Muscle of arm (tissue), 12 donors: ENCODE results near the gene MGAT5B. TPM values are rescaled to one million over a fixed set of nuclear protein-coding genes. Genes with fewer than 3 reads are reported as not detected.
"Not testable (repeated sequence)": the region's sequence is repeated elsewhere in the genome, so short reads cannot be mapped to it uniquely, and the experiment has no call there.

ENCODE experiments used
- DNase-seq: peaks from one replicate; pipeline ENCODE4 v3.0.0-alpha.2; 2013
- polyA plus RNA-seq, 12 donors: library from polyadenylated mRNA; unstranded; fragments of 120-200 nt; gene quantifications; one replicate each; pipeline ENCODE4 v1.2.1, GENCODE V29; 2013; ENCODE audit not compliant: insufficient read length in 12 of 12

MGAT5B gene
- polyA plus RNA-seq, 12 donors, result 0.48 to 1.5 (median 0.71) TPM; not detected in 2

DNA sequence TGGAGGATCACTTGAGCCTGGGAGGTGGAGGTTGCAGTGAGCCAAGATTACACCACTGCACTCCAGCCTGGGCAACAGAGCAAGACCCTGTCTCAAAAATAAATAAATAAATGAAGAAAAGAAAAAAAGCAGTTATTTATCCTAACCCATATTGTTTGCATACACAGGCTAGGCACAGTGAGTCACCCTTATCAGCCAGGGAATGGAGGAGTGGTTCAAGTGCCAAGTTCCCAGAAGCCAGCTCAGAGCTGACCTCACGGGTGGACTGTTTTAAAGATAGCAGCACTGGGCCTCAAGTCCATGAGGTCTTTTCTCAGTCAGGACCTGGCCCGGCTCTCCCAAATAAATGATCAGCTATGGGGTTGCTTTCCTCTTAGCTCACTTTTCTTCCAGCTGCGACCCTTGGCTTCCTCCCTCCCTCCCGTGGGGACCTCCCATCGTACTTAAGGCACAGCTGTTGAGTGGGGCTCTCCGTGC, 22.6 kb upstream of the MGAT5B start:
- peak; percentile 52 for DNase-seq

- DNase-seq, result no peak
These were observed 21.2 kb upstream of the MGAT5B start for GRCh38 chr17:76847031-76847430.

- no peak for DNase-seq
These were observed 19.5 kb upstream of the MGAT5B start for GRCh38 chr17:76848670-76849069.

DNA sequence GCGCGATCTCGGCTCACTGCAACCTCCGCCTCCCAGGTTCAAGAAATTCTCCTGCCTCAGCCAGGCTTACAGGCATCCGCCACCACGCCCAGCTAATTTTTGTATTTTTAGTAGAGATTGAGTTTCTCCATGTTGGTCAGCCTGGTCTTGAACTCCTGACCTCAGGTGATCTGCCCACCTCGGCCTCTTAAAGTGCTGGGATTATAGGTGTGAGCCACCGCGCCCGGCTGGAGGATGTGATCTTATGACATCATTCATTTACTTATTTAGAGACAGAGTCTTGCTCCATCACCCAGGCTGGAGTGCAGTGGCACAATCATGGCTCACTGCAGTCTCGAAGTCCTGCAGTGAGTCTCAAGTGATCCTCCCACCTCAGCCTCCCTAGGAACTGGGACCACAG, 19.0 kb upstream of the MGAT5B start:
- not testable (repeated sequence) for DNase-seq

GRCh38 chr17:76852843-76853242, 15.4 kb upstream of the MGAT5B start:
- DNase-seq, result no peak

DNA sequence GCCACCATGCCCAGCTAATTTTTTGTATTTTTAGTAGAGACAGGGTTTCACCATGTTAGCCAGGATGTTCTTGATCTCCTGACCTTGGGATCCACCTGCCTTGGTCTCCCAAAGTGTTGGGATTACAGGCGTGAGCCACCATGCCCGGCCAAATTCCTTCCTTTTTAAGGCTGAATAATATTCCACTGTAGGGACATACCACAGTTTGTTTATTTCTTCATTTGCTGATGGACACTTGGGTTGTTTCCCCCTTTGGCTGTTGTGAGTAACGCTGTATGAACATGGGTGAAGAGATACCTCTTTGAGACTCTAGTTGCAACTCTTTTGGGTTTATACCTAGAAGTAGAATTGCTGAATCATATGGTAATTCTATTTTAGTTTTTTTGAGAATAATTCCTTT, 13.1 kb upstream of the MGAT5B start:
- no peak for DNase-seq

GRCh38 chr17:76862079-76862478, 6.1 kb upstream of the MGAT5B start:
- DNase-seq, result no peak

DNA sequence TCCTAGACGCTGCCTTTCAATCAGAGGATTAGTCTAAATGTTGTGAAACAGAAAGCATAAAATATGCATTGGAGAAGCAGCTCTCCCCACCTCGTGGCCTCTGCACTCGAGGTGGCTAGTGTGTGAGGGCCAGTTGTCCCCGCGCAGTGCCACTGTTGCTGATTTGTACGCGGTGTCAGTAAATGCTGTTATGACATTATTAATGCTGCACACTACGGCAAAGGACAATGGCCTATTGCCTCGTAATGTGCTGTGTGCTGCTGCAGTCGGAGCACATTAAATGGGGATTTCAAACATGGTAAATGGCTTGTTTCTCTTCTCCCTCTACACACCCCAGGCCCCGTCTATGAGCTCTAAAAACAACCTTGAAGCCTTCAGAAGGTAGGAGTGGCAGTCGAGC, 5.7 kb upstream of the MGAT5B start:
- no peak for DNase-seq

DNA sequence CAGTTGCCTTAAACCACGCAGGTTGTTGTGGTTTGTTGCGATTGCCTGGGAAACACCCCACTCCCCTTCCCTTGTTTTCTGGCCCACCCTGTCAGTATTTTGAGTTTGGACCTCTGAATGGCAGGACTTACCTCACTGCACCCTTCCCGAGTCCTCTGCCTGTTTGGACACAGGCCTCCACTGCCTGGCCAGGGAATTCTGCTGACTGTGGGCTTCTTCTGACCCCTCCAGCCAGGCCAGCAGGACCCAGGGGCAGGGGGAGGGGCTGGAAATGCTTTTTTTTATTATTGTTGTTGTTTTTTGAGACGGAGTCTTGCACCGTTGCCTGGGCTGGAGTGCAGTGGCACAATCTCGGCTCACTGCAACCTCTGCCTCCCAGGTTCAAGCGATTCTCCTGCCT, 4.2 kb upstream of the MGAT5B start:
- DNase-seq, result no peak

GRCh38 chr17:76865174-76865573, 3.0 kb upstream of the MGAT5B start:
- no peak for DNase-seq

- no peak for DNase-seq
These were observed 2.0 kb upstream of the MGAT5B start for GRCh38 chr17:76866203-76866602.

DNA sequence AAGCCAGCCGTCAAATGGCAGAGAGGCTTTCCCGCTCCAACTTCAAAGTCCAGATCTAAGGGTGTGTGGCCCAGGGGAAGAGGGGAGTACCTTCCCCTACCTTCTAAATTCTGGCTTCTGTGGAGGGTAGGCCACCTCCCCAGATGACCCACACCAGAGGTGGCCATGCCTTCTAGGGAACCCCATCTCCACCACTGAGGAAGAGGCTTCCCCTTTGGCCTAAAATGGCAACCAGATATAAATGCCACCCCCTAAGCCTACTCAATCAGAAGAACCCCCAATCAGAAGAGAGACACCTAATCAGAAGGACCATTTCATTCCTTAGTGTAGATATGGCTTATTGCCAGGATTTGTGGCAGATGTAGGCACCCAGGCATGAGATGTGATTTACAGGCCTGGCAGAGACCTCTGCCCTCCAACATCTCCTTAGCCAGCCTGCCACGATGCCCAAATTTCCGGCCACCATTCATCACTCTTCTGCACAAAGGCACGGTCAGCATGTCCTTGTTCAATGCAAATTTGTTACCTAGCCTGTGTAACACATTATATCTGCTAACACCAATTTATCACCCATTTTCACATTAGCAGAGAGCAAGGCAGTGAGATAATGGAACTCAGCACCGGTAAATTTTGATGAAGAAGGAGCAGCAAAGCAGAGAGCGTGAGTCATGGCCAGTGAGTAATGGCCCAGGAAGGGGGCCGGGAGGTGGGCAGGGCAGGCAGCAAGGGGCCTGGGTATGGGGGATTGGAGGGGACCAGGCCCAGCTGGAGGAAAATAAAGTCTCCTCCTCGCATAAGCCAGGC, 1.2 kb upstream of the MGAT5B start:
- no peak for DNase-seq

DNA sequence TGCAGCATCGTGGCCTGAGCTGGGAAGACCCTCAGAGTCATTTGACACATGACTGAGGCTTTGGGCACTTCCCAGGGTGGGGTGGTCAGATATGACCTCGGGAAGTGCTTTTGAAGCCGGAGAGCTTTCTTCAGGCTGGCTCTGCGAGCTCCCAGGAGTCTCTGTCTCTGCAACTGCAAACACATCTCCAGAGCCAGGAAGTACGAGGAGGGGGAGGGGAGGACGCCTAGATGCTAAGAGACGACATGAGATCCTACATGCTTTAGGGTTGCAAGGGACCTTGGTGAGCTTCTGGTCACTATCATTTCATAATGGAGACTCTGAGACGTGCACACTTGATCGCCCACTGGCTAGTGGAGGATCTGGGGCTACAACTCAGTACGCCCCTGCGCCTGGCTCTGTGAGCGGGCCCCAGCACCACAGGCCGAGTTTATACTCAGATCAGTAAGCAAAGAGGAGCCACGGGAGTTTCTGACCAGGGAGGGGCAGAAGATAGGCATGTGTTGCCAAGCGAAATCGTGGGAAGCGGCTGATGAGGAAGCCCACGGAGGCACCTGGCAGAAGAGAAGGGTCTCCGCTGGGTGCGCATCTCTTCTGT, 527 bp upstream of the MGAT5B start:
- no peak for DNase-seq

DNA sequence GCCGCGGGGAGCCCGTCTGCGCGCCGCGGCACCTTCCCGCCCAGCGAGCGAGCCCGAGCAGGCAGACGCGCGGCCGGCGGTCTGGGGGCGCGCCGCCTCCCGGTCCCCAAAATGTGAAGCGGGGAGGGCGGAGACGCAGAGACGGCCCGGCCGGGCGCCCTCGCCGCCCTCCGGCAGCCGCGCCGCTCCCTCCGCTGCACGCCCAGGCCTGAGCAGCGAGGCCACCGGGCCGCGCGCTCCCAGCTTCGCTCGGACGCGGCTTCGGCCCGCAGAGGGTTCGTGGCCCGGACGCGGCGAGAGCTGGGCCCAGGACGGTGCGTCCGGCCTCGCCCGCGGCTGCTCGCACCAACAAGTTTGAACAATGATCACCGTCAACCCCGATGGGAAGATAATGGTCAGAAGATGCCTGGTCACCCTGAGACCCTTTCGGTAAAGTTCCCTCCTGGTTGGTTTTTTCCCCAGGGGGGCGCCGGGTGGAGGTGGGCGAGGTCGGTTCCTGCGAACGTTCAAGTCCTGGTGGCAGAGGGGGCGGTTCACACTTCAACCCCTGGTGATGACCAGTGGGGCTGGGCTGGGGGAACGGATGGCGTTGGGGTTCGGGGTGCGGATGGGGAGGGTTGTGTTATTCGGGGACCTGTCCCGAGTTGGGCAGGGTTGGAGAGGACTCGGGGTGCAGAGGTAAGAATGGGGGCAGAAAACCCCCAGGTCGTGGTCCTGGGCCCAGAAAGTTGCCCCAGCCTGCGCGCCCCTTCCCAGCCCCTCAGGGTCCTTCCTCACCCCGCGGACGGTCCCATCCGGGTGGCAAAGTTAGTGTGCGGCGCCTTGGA, 678 bp downstream of the MGAT5B start:
- DNase-seq, result no peak

DNA sequence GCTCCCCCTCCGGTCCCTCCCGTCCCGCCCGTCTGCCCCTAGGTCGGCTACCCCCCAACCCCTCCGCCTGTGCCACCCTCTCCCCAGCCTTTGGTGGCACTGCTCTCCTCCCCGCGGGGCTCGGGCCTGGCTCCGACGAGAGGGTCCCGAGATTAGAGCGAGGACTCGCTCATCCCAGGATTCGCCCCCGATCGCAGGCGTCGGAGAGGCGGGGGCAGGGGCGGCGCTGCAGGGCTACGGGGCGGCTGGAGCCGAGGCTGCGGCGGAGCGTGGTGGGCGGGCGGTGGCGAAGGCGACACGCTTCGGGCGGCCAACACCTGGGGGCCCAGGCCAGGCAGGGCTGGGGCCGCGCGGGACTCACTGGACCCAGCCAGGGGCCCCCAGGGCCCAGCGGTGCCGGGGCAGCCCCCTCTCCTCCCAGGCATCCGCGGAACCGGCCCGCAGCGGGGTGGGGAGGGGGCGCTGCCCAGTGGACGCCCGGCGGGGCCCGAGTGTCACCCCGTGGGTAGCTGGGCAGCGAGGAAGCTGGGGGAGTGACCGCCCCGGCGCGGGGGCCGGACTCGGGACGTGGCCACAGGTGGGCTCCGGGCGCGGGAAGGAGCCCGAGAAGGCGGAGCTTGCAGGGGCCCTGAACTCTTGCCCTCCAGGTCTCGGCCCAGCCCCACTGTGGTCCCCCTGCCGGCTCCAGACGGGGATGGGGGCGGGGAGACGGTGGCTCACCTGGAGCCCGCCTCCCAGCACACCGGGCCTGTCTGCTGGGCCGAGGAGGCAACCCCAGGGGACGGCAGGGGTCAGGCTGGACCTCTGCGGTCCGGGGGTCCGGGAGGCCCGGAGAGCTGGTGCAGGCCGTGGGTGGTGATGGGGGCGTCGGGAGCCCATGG, 1.5 kb downstream of the MGAT5B start:
- DNase-seq, result no peak

DNA sequence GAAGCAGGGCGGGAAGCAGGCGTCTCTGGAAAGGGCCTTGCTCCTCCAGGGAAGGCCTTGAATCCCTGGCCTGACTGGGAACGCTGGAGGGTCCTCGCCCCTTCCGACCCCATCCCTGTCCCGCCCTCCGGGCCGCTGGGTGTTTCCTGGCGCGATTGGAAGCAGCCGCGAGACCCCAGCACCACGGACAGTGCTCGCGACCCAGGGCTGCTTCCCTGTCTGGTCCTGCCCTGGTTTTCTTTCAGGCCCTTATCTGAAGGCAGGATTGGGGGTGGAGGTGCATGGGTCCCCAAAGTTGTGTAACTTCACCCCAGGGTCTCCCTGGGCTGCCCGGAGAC, 2.1 kb downstream of the MGAT5B start:
- no peak for DNase-seq

DNA sequence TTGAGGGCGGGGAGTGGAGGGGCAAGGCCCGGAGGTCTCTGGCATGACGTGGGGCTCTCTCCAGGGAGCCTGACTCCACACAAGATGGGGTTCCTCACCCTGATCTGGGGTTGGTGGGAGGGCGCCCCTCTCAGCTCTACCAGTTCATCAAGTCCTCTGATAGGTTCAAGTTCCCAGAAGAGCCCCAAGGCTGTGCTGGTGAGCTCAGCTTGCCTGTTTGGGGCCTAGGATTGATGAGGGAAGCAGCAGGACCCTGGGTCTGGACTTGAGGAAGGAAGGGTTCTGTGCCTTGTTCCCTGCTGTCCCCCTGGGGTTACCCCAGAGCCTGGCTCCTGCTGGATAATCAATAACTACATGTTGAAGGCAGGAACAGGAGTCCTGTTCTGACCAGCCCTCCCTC, 3.5 kb downstream of the MGAT5B start:
- no peak for DNase-seq

DNA sequence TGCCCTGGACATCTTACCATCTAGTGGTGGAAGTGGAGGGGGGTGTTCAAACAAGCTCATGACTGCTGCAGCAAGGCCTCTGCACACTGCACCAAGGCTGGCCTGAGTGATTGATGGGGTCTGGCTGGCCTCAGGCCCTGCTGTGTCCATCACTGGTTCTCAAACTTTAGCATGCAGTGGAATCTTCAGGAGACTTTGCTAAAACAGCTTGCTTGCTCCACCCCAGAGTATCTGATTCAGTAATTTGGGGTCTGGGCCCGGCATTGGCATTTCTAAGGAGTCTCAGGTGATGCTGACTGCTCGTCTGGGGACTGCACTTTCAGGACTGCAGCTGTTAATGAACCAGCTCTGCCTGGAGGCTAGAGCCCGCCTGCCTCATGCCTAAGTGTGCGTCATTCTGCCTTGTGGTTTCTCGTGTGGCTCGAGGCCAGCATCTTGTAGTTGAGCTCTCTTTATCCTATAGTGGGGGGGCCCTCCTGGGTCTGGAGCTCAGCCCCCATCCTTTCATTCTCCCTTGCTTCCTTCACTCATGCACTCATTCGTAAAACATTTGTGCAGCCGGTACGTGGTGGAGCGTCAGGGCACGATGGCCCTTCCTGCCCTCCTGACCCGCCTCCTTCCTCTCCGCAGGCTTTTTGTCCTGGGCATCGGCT, 4.1 kb downstream of the MGAT5B start:
- no peak for DNase-seq

DNA sequence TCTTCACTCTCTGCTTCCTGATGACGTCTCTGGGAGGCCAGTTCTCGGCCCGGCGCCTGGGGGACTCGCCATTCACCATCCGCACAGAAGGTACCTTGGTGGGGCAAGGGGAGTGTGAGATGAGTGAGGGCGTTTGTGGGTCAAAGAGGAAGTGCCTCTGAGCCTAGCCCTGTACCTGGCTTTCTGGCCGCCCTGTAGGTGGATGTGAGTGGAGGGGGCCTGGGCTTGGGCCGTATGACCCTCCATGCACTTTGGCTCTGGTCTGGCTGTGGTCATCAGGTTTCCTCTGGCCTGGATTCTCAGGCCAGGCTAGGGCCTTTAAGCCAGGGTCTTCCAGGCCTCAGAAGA, 4.6 kb downstream of the MGAT5B start:
- no peak for DNase-seq

DNA sequence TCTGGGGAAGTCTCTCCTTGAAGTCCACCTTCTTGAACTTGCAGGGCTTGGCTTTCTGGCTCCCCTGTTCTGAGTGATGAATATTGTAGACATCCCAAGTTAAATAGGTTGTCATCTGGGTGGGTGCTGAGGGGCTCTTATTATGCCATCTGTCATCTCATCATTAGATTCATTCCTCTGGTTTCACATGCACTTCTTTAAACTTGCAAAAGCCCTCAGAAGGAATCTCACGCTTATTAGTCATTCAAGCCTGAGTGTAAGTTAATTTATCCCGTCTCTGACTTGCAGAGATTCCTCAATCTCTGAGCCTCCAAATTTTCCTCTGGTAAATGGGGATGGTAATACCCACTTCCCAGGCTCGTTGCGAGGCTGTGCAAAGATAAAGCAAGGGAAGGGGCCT, 5.7 kb downstream of the MGAT5B start:
- no peak for DNase-seq

DNA sequence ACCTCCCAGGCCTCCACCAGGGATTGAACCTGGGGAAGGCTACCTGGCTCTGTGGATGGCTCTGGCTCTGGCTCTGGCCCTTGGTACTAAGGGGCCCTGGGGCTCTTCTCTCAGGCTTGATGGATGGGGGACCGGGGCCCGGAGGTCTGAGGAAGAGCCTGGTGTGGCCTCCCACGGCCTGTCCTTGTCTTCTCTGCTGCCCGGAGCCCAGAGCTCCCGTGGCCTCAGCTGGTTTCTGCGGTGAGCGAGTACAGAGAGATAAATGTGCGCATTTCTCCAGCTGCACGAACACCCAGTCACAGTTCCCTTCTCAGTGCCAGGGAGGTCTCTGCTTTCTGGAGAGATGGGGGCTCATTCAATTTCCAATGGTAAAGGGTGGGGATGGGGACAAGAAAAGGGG, 9.2 kb downstream of the MGAT5B start:
- no peak for DNase-seq
